Chondrocyte (in vitro differentiated cells): ENCODE data around the gene DGLUCY. TPM values are rescaled to one million over a fixed set of nuclear protein-coding genes. Genes with fewer than 3 reads are reported as not detected.

Experiments
- DNase-seq: peaks from one replicate; pipeline ENCODE4 v3.0.0; 2021; ENCODE audit warnings: mixed read lengths, low spot score
- H3K27ac Mint-ChIP-seq: one replicate; pipeline ENCODE4 v1.8.0; 2021; ENCODE audit warnings: mild to moderate bottlenecking, moderate library complexity, mixed read lengths; ENCODE audit not compliant: unreplicated experiment
- H3K27me3 Mint-ChIP-seq: 2 replicates; pipeline ENCODE4 v1.8.0; 2021; ENCODE audit warnings: low read depth, mixed read lengths
- H3K36me3 Mint-ChIP-seq: 2 replicates; pipeline ENCODE4 v1.8.0; 2021; ENCODE audit warnings: low read depth, mixed read lengths
- H3K4me1 Mint-ChIP-seq: 2 replicates; pipeline ENCODE4 v1.8.0; 2021; ENCODE audit warnings: low read depth, mild to moderate bottlenecking, mixed read lengths
- H3K4me3 Mint-ChIP-seq: one replicate; pipeline ENCODE4 v1.8.0; 2021; ENCODE audit warnings: mild to moderate bottlenecking, moderate library complexity, mixed read lengths; ENCODE audit not compliant: unreplicated experiment
- H3K9me3 Mint-ChIP-seq: 2 replicates; pipeline ENCODE4 v1.8.0; 2021; ENCODE audit warnings: low read depth, mixed read lengths
- CTCF ChIP-seq: fragments of 200-600 bp; sonication (generic); IDR thresholded peaks from 2 replicates; pipeline ENCODE4 v1.5.0; 2021; ENCODE audit warnings: antibody characterized with exemption, mild to moderate bottlenecking, moderate library complexity
- total RNA-seq: library from RNA; stranded (reverse); gene quantifications from 3 replicates; pipeline ENCODE4 v1.2.1, GENCODE V29; 2021

DGLUCY gene
- total RNA-seq, 1 donor from 2014 or later = 9.3 TPM

GRCh38 chr14:91204657-91205056 is 90.8 kb downstream of the DGLUCY start:
- Mint-ChIP-seq H3K4me3 (no peak overlapping the region), H3K4me1 (peaks cover 7% of the 10 kb centered on the region), H3K27ac (no peak overlapping the region), H3K9me3 (peaks cover 6% of the 10 kb centered on the region), H3K36me3 (peaks cover 17% of the 10 kb centered on the region), H3K27me3 (no peaks in the 10 kb centered on the region)
- no peak for TF ChIP-seq CTCF
- no peak for DNase-seq

GRCh38 chr14:91205459-91205858 is 91.6 kb downstream of the DGLUCY start:
- H3K4me3 Mint-ChIP-seq = no peak overlapping the region
- H3K27me3 Mint-ChIP-seq = no peaks in the 10 kb centered on the region
- peaks cover 14% of the 10 kb centered on the region for H3K36me3 Mint-ChIP-seq
- no peak for TF ChIP-seq CTCF
- H3K27ac Mint-ChIP-seq = no peak overlapping the region
- peaks cover 6% of the 10 kb centered on the region for H3K9me3 Mint-ChIP-seq
- no peak for DNase-seq
- peaks cover 7% of the 10 kb centered on the region for H3K4me1 Mint-ChIP-seq

GRCh38 chr14:91207008-91207407 is 93.1 kb downstream of the DGLUCY start:
- Mint-ChIP-seq H3K4me1 (peaks cover 7% of the 10 kb centered on the region), H3K27ac (no peak overlapping the region), H3K4me3 (no peak overlapping the region), H3K9me3 (peaks cover 8% of the 10 kb centered on the region), H3K36me3 (peaks cover 16% of the 10 kb centered on the region), H3K27me3 (no peaks in the 10 kb centered on the region)
- no peak for TF ChIP-seq CTCF
- DNase-seq = no peak

GRCh38 chr14:91211017-91211416 is 97.1 kb downstream of the DGLUCY start:
- H3K27ac Mint-ChIP-seq = no peak overlapping the region
- no peak overlapping the region for H3K4me3 Mint-ChIP-seq
- no peak for DNase-seq
- H3K4me1 Mint-ChIP-seq = no peaks in the 10 kb centered on the region
- peaks cover 8% of the 10 kb centered on the region for H3K9me3 Mint-ChIP-seq
- peaks cover 16% of the 10 kb centered on the region for H3K36me3 Mint-ChIP-seq
- TF ChIP-seq CTCF = no peak
- H3K27me3 Mint-ChIP-seq = no peaks in the 10 kb centered on the region

GRCh38 chr14:91214306-91214705 is 100.4 kb downstream of the DGLUCY start:
- no peak for DNase-seq
- no peak for TF ChIP-seq CTCF
- Mint-ChIP-seq H3K27ac (no peak overlapping the region), H3K27me3 (no peaks in the 10 kb centered on the region), H3K36me3 (peaks cover 13% of the 10 kb centered on the region), H3K4me1 (no peaks in the 10 kb centered on the region), H3K4me3 (no peak overlapping the region), H3K9me3 (peaks cover 8% of the 10 kb centered on the region)
